HG03575 (cell line): ENCODE measurements around the gene CNST.
"Not testable (repeated sequence)": the region's sequence is repeated elsewhere in the genome, so short reads cannot be mapped to it uniquely, and the experiment has no call there.

Experiments used
- ATAC-seq: cut with Tn5 transposase; IDR thresholded peaks from one replicate; pipeline ENCODE4 v1.9.1; 2021; ENCODE audit not compliant: unreplicated experiment, insufficient number of reproducible peaks, low FRiP score; ENCODE audit errors: extremely low read depth

Gene CNST

DNA sequence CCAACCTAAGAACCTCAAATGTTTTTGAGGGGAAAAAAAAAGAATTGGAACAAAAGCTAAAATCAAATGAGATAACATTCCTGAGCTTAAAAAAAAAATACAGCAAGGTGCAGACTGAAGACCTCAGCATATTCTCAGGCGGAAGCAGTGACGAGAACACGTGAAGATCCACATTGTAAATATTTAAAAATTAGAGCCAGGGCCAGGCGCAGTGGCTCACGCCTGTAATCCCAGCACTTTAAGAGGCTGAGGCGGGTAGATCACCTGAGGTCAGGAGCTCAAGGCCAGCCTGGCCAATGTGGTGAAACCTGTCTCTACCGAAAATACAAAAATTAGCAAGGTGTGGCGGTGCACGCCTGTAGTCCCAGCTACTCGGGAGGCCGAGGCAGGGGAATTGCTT lies 15.9 kb upstream of the CNST start:
- no peak for ATAC-seq

DNA sequence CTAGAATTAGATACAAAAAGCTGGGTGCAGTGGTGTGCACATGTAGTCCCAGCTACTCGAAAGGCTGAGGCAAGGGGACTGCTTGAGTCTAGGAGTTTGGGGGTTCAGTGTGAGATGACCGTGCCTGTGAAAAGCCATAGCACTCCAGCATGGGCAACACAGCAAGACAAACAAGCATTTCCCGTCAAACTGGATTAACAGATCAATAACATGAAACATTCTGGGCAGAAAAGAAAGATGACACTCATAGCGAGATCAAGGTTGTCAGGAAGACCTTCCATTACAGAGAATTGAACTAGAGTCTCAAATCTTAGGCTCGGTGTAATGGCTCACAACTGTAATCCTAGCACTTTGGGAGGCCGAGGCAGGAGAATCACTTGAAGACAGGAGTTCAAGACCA lies 14.1 kb upstream of the CNST start:
- ATAC-seq: no peak

DNA sequence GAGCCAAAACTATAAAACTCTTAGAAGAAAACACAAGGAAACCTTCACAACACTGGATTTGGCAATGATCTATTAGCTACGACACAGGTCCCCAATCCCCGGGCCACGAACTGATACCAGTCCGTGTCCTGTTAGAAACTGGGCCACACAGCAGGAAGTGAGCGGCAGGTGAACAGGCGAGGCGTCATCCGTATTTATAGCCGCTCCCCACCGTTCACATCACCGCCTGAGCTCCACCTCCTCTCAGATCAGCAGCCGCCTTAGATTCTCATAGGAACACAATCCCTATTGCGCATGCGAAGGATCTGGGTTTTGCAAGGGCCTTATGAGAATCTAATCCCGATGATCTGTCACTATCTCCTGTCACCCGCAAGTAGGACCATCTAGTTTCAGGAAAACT lies 12.1 kb upstream of the CNST start:
- no peak for ATAC-seq

DNA sequence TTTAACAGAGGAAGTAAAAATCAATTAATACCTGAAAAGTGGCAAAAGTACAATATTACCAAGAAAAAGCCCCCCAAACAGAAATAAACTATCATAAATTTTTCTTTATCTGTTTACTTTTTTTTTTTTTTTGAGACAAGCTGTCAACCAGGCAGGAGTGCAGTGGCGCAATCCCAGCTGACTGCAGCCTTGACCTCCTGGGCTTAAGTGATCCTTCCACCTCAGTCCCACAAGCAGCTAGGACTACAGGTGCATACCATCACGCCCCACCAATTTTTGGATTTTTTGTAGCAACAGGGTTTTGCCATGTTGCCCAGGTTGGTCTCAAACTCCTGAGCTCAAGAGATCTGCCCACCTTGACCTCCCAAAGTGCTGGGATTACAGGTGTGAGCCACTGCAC lies 8.2 kb upstream of the CNST start:
- no peak for ATAC-seq

DNA sequence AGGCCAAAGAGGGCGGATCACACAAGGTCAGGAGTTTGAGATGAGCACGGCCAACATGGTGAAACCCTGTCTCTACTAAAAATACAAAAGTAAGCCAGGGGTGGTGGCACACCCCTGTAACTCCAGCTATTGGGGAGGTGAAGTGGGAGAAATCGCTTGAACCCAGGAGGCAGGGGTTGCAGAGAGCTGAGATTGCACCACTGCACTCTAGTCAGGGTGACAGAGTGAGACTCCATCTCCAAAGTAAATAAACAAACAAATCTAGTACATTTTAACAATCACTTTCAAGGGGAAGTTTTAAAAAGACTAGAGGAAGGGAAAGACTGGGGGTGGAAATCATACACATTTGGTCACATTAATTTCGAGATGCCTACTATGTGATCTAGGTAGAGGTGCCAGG lies 6.9 kb upstream of the CNST start:
- no peak for ATAC-seq

DNA sequence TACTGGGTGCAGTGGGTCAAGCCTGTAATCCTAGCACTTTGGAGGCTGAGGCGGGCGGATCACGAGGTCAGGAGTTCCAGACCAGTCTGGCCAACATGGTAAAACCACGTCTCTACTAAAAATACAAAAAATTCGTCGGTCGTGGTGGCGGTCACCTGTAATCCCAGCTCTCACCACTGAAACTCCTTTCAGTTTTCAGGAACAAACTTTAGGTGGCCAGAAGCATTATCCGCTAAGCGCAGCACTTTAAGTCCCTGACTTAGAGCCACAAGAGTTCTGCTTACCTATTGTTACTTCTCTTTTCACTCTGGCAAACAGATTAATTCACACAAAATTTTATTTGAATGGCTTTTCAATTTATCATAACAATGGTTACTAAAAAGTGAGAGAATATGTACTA lies 5.4 kb upstream of the CNST start:
- not testable (repeated sequence) for ATAC-seq

DNA sequence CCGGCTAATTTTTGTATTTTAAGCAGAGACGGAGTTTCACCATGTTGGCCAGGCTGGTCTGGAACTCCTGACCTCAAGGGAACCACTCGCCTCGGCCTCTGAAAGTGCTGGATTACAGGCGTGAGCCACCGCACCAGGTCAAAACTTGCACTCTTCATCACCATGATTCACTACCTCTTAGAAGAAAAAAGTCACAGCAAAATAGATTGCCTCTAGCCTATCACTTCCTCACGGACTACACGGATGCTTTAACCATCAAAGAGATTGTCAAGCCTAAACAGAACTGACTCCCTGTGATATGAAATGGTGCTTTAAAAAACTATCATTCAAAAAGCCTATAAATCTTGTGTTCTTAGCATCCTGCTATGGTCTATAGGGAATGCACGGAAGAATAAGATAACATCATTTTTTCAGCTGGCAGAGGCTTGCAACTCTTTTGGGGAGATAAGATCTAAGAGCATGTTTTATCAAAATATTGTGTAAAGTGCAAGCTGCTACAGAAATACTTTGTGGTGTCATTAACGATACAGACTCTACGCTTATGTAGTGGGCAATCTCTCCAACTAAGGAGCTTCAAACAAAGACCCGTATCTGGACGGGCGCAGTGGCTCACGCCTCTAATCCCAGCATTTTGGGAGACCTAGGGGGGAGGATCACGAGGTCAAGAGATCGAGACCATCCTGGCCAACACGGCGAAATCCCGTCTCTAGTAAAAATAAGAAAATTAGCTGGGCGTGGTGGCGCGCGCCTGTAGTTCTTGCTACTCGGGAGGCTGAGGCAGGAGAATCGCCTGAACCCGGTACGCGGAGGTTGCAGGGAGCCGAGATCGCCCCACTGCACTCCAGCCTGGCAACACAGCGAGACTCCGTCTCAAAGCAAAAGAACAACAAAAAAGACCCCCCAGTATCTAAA lies 1.2 kb upstream of the CNST start:
- ATAC-seq: no peak

DNA sequence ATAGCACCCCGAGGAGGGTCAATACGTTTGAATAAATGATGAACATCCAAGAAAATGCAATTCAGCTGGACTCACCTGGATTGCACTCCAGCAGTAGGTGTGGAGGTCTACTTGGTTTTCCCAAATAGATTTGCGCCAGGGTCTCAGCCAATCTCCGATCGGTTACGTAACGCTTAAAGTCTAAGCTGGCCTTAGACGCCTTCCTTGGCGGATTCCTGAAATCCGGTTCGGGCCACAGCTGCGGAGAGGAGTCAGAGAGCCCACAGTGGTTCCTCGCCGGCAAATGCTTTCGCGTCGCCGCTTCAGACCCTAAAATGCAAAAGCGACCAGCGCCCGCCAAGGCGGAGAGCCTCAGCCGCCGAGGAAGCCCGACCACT lies 517 bp upstream of the CNST start:
- ATAC-seq: no peak

DNA sequence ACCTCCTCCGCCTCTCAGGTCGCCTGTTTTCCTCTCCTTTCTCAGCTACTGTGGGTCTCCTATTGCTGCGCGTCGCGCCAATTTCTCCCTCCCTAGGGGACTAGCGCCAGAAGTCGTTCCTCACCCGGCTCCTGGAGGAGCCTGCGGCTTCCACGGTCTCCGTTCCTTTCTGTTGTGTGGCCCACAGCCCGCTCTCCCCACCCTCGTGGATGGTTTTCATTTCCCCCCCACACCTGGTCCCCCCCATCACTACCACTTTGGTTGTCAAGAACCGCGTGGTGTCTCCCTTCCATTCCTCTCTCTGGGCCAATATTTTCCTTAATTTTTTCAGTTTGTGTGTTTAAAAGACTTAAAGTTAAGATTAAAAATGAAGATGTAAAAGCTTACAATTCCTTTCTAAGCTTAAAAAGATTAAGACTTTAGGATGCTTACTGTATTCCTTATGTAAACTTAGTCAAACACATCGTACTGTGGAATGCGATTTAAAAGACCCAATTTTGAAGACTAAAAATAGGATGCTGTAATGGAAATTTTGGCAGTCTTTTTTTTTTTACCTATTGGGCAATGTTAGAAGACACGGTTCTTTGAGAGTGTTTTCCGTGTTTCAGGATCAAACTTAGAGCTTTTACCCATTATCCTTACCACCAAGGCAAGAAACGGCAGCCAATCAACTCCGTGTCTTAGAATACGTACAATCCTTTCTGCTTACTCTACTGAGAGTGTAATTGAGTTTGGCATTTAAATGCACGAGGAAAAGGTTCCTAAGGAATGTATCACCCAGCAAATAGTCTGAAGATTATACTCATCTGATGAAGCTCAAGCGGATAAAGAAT lies 773 bp downstream of the CNST start:
- ATAC-seq: no peak

DNA sequence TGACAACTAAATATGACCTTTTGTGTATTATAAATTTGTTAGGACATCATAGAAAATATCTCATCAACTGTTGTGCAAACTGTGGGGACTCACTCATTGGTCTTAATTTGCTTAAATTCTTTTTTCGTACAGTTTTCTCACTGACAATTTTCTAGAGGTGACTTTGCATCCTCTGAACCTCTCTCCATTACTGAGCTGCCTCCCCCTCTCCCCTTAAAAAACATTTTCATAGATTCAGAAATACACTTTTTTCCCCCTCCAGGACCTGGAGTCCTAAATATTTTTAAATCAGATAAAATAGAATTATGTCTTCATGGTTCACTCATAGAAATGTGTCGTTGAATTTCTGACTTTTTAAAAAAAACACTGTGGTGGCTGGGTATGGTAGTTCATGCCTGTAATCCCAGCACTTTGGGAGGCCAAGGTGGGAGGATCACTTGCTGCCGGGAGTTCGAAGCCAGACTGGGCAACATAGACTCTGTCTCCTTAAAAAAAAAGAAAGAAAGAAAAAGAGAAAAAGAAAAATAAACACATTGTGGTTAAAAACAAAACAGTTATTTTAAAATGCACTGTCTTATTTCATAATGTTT lies 1.5 kb downstream of the CNST start:
- no peak for ATAC-seq

DNA sequence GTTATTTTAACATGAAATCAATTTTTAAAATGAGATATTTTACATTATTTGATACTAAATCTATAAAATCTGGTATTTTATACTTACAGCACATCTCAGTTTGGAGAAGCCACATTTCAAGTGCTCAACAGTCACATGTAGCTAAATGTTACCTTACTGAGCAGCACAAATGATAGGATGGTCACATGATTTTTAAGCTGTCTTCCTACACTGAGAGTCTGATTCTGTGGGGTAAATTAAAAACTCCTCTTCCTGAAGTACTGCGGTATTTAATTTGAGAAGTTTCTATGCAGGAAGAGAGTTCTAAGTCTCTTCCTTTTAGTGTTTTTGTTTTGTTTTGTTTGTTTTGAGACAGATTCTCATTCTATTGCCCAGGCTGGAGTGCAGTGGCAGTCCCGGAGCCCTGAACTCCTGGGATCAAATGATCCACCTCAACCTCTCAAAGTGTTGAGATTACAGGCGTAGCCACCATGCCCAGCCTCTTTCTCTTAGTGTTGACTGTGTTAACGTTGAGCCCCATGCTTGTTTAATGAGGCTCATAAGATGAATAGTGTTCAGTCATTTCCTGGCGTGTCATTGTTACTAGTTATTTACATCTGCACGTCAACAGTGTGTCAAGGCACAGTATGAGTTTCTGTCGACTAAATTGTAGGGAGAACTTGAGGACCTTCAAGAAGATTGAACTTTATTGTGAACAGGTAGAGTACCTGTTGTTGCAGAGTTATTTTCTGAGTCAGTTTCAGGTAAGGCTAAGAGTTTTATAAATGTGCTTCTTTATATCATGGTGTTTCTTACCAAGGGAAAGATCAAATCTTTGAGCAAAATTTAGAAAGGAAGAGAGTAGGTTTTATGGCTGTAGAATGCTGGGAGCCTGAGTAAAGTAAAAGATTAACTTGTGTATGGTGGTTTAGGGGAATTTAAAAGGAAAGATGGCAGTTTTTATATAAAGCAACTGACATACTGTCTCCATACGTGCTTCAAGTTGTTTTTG lies 3.3 kb downstream of the CNST start:
- no peak for ATAC-seq

DNA sequence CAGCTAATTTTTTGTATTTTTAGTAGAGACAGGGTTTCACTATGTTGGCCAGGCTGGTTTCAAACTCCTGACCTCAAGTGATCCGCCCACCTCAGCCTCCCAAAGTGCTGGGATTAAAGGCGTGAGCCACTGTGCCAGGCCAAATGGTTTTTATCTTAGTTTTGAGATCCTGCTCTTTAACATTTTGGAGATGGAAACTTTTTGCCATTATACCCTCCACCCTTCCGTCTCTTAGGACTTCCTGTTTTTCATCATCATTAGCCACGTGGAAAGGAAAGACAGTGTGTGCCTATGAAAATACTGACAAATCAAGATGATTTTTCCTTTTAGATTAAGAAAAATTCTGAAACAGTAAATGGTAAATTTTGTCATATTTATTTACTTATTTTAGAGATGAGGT lies 5.1 kb downstream of the CNST start:
- not testable (repeated sequence) for ATAC-seq

DNA sequence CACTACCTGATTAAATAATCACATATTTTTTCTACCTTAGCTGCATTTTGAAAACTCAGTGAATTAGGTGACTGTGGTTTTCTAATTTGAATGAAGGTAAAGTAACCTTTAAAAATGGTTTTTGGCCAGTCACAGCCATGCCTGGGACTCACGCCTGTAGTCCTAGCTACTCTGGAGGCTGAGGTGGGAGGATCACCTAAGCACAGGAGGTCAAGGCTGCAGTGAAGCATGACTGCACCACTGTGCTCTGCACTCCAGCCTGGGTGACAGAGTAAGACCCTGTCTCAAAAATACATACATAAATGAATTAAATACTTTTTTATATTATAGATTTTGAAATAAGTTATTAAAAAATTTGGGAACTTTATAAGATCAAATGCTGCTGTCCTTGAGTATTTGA lies 5.7 kb downstream of the CNST start:
- ATAC-seq: no peak

DNA sequence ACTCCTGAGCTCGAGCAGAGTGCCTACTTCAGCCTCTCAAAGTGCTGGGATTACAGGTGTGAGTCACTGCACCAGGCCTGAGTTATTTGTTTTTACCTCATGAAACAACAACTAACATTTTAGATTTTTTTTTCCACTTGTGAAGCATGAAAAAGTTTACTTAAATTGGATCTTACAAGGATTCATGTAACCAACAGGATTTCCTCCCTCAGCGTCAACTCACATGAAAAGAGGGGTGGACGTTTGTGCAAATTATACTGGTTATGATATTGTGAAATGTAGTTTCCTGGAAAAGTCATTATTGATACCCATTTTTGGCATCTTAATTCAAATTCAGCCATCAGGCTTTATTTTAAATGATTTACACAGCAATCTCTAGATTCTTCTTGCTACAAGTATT lies 6.5 kb downstream of the CNST start:
- ATAC-seq: no peak

DNA sequence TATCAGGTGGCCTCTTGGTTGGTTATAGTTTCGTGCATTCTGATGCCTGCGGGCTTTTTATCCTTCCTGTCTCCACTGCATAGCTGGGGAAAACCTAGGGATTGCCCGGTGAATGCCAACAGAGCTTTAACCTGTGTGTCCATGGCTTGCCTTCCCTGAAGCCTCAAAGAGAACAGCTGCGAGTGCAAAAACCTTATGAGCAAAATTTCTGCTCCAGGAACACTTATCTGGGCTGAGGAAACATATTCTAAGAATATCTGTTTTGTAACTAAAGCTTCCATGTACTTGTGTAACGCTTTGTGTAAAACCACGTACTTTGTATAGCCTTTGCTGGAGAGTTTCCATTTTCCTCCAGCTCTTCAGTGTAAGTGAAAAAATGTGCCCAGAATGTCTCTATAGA lies 7.2 kb downstream of the CNST start:
- no peak for ATAC-seq

DNA sequence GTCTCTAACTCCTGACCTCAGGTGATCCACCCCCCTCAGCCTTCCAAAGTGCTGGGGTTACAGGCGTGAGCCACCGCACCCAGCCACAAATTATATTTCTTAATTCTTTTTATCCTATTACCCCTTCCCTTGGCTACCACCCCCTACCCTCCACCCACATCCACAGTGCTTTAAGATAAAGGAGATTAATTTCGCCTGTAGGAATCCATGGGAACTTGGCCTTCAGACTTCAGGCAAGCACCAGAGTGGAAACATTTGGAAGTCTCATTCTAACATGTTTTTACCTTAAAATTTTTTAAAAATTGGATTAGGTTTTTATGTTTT lies 10.4 kb downstream of the CNST start:
- ATAC-seq: no peak

DNA sequence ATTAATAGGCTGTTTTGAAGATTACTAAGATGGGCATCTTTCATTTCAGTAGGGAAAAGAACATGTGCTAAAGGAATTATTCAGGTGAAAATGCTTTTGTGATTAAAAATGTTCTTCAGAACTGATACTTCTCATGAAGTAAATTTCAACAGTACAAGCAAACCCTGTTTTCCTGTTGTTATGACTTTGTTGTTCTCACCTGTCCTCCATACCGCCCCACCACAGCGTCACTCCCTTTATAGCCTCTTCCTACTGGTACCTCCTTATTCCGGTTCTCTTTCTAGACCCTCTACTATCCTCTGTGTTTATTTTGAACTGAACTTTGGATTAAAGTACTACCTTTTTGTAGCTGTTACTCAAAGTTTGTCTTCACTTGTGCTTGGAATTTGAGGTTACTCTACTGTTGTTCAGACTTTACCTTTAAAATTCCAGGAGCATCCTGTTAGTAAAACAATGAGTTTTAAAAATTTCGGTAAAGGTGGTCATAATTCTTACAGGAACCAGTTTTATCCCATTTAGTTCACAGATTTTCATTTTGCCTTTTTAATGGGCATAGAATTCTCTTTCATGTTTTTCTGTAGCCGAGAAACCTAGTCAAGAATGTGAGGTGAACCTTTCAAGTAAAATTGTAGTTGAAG lies 10.9 kb downstream of the CNST start:
- no peak for ATAC-seq

DNA sequence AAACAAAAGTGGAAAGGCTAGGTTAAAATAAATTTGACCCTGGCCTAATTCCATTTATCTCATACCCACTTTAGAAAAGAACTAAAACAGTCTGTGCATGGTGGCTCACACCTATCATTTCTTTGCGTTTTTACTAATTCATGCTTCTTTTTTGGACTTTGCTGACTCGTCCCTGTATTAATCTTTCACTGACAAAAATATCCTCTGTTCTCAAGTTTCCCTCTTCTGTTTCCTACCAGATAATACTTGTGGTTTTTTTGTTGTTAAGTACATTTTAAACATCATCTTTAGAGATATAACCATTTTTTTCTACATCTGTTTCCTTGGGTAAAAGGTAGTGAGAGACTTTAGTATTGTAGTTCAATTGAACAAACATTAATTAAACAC lies 11.5 kb downstream of the CNST start:
- ATAC-seq: no peak

DNA sequence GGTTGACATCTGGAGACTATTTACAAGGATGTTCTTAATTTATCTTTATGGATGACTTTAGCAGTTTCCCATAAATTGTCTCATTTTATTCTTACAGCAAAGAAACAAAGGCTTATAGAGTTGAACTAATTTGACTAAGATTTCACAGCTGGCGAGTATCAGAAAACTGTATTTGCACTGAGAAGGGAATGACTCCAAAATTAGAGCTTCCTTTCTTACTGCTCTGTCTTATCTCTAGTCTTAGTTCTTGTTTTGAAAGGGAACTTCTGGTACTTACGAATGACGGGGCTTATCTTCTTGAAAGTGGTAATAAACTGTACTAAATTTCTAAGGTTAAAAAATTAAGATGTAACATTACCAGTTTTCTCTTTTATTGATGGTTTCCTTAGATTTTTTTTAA lies 13.6 kb downstream of the CNST start:
- no peak for ATAC-seq
